WTC11 (cell line): Measurements from ENCODE around the gene F5. TPM values are rescaled to one million over a fixed set of nuclear protein-coding genes. Genes with fewer than 3 reads are reported as not detected.

ENCODE experiments used
- ATAC-seq: fragments of 200-7000 bp; cut with Tn5 transposase; 2 replicates; pipeline ENCODE4 v1.10.0; 2021; ENCODE audit warnings: mild to moderate bottlenecking, moderate library complexity
- CTCF ChIA-PET: fragments of 300-600 bp; sonication (Branson Sonifier 250); formaldehyde crosslinking; loops from one replicate; lab custom pipeline; 2021; ENCODE audit warnings: antibody characterized with exemption; lab: Charles Lee
- POLR2A ChIA-PET: fragments of 350-600 bp; sonication (Branson Sonifier 250); formaldehyde crosslinking; loops from one replicate; lab custom pipeline; 2021; ENCODE audit warnings: antibody characterized with exemption; lab: Charles Lee
- DNase-seq: peaks from one replicate; pipeline ENCODE4 v3.0.0; 2021; ENCODE audit warnings: low spot score
- H3K27ac Mint-ChIP-seq: 2 replicates; pipeline ENCODE4 v1.8.0; 2021; ENCODE audit warnings: mixed read lengths
- H3K27me3 Mint-ChIP-seq: 2 replicates; pipeline ENCODE4 v1.8.0; 2021; ENCODE audit warnings: low read depth, mild to moderate bottlenecking, moderate library complexity, mixed read lengths
- H3K36me3 Mint-ChIP-seq: 2 replicates; pipeline ENCODE4 v1.8.0; 2021; ENCODE audit warnings: mixed read lengths
- H3K4me1 Mint-ChIP-seq: 2 replicates; pipeline ENCODE4 v1.8.0; 2022; ENCODE audit warnings: mixed read lengths
- H3K4me3 Mint-ChIP-seq: 2 replicates; pipeline ENCODE4 v1.8.0; 2021; ENCODE audit warnings: mild to moderate bottlenecking, moderate library complexity, mixed read lengths
- H3K9me3 Mint-ChIP-seq: 2 replicates; pipeline ENCODE4 v1.8.0; 2021; ENCODE audit warnings: mixed read lengths
- ATF1 ChIP-seq: sonication (generic); formaldehyde crosslinking; IDR thresholded peaks from 2 replicates; pipeline ENCODE4 v1.8.1; 2023; ENCODE audit warnings: mild to moderate bottlenecking, moderate library complexity, missing genetic modification reagents
- EMX1 ChIP-seq: fragments of 250-450 bp; sonication (Bioruptor Pico); IDR thresholded peaks from 2 replicates; pipeline ENCODE4 v1.8.0; 2021; ENCODE audit warnings: mild to moderate bottlenecking
- FOXJ3 ChIP-seq: sonication (generic); formaldehyde crosslinking; IDR thresholded peaks from 2 replicates; pipeline ENCODE4 v1.9.0; 2021; ENCODE audit warnings: missing genetic modification reagents, mild to moderate bottlenecking, borderline replicate concordance
- GRHL2 ChIP-seq: fragments of 250-450 bp; sonication (Bioruptor Pico); IDR thresholded peaks from 2 replicates; pipeline ENCODE4 v1.8.0; 2022; ENCODE audit warnings: mild to moderate bottlenecking, moderate library complexity; ENCODE audit not compliant: insufficient replicate concordance, severe bottlenecking
- JAZF1 ChIP-seq: fragments of 250-450 bp; sonication (Bioruptor Pico); IDR thresholded peaks from 2 replicates; pipeline ENCODE4 v1.9.0; 2021; ENCODE audit warnings: moderate library complexity, mild to moderate bottlenecking, inconsistent platforms
- MYBL2 ChIP-seq: sonication (generic); formaldehyde crosslinking; IDR thresholded peaks from 2 replicates; pipeline ENCODE4 v1.8.1; 2023; ENCODE audit warnings: mild to moderate bottlenecking, moderate library complexity, missing genetic modification reagents
- PRRX2 ChIP-seq: fragments of 250-450 bp; sonication (Bioruptor Pico); IDR thresholded peaks from 2 replicates; pipeline ENCODE4 v1.8.0; 2021; ENCODE audit warnings: mild to moderate bottlenecking
- SOX15 ChIP-seq: fragments of 250-450 bp; sonication (Bioruptor Pico); IDR thresholded peaks from 2 replicates; pipeline ENCODE4 v1.9.0; 2021; ENCODE audit warnings: mild to moderate bottlenecking
- TP53 ChIP-seq: sonication (generic); formaldehyde crosslinking; IDR thresholded peaks from 2 replicates; pipeline ENCODE4 v1.8.1; 2023; ENCODE audit warnings: mild to moderate bottlenecking, missing genetic modification reagents
- ZNF263 ChIP-seq: sonication (generic); formaldehyde crosslinking; IDR thresholded peaks from 2 replicates; pipeline ENCODE4 v1.8.1; 2022; ENCODE audit warnings: low read depth, mild to moderate bottlenecking, moderate library complexity, missing genetic modification reagents
- ZNF317 ChIP-seq: sonication (generic); formaldehyde crosslinking; IDR thresholded peaks from 2 replicates; pipeline ENCODE4 v1.8.1; 2023; ENCODE audit warnings: low read depth, mild to moderate bottlenecking, moderate library complexity, missing genetic modification reagents, borderline replicate concordance
- ZNF396 ChIP-seq: fragments of 250-450 bp; sonication (Bioruptor Pico); IDR thresholded peaks from 2 replicates; pipeline ENCODE4 v1.8.0; 2021; ENCODE audit warnings: mild to moderate bottlenecking, moderate library complexity, borderline replicate concordance
- total RNA-seq: library from RNA; stranded (reverse); gene quantifications from 3 replicates; pipeline ENCODE4 v1.2.3, GENCODE V29; 2021
- TF ChIP-seq, protein P1 (sequence below): sonication (generic); formaldehyde crosslinking; IDR thresholded peaks from 2 replicates; pipeline ENCODE4 v1.8.1; 2023; ENCODE audit warnings: mild to moderate bottlenecking, moderate library complexity, missing genetic modification reagents
- TF ChIP-seq, protein P2 (sequence below): sonication (generic); formaldehyde crosslinking; conservative IDR thresholded peaks from 2 replicates; pipeline ENCODE4 v1.8.1; 2022; ENCODE audit warnings: mild to moderate bottlenecking, missing genetic modification reagents
- TF ChIP-seq, protein P3 (sequence below): fragments of 250-450 bp; sonication (Bioruptor Pico); IDR thresholded peaks from 2 replicates; pipeline ENCODE4 v1.9.0; 2021; ENCODE audit warnings: mild to moderate bottlenecking
- TF ChIP-seq, protein P4 (sequence below): sonication (generic); formaldehyde crosslinking; IDR thresholded peaks from 2 replicates; pipeline ENCODE4 v1.8.1; 2022; ENCODE audit warnings: mild to moderate bottlenecking, moderate library complexity, missing genetic modification reagents
- TF ChIP-seq, protein P5 (sequence below): sonication (generic); formaldehyde crosslinking; IDR thresholded peaks from 2 replicates; pipeline ENCODE4 v1.8.0; 2022; ENCODE audit warnings: missing genetic modification reagents
- TF ChIP-seq, protein P6 (sequence below): sonication (generic); formaldehyde crosslinking; conservative IDR thresholded peaks from 2 replicates; pipeline ENCODE4 v1.8.1; 2023; ENCODE audit warnings: mild to moderate bottlenecking, low read depth, missing genetic modification reagents, moderate library complexity

Gene F5
- total RNA-seq, 1 experiment from 2014 or later, result 0.20 TPM

DNA sequence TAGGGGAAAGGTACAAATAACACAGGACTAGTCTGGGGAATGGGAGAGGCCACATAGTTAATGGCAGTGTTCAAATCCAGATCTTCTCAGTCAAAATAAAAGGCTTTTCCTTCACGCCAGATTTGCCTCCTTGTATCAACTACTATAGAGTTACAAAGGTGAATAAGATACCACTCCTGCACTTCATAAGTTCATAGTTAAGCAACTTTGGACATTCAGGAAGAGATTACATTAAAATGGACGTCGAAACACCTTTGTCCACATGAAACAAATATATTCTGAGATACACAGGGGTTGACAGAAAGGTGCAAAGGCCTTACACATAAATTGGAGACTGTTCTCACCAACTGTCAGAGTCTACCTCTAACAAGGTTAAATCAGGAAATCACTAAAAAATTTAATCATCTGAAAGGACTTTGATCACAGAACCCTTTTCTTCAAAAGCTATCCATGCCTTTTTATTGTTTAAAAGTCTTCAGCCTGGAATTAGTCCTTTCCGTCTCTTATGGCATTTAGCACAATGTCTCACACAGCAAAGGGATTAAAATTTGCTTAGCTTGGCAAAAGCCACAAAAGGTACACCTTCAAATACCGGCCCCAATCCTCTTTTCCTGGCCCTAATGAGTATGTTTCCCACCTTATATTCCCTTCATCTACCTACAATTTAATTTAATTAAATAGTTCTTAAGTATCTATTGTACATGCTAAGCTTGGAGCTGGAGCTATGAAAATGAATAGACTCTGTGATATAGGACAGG, 8.1 kb downstream of the F5 start:
- Mint-ChIP-seq H3K4me1 (no peaks in the 10 kb centered on the region), H3K4me3 (no peak overlapping the region), H3K27ac (no peak overlapping the region), H3K36me3 (no peaks in the 10 kb centered on the region), H3K27me3 (no peaks in the 10 kb centered on the region; the same call in 1 of the 2 replicates), H3K9me3 (no peaks in the 10 kb centered on the region)
- ATAC-seq (no peak), DNase-seq (no peak)
- POLR2A ChIA-PET, result no interaction called here
- CTCF ChIA-PET, result no interaction called here
- TF ChIP-seq ZNF317 (no peak), FOXJ3 (CRISPR knock-in tag) (no peak), EMX1 (CRISPR knock-in tag) (no peak), GRHL2 (CRISPR knock-in tag) (no peak), ZNF396 (no peak), ATF1 (no peak), JAZF1 (no peak), SOX15 (CRISPR knock-in tag) (no peak)

DNA sequence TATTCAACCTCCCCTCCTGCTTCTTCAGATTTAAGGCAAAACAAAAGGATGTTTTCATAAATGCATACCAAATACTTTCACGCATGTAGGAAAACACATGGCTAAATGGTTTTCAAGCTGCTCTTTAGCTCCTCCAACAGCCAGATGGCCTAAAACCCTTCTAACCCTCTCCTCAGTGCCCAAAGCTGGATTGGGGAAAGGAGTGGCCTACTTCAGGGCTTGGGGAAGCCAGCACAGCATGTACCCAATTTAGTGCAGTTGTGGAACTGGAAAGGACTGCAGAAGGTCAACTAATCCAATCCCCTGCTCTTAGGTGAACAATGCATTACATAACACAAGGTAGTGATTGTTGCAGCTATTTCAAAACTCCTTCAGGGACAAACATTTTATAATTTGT, 9.3 kb downstream of the F5 start:
- H3K27ac Mint-ChIP-seq, result no peak overlapping the region
- TF ChIP-seq, protein P1, sequence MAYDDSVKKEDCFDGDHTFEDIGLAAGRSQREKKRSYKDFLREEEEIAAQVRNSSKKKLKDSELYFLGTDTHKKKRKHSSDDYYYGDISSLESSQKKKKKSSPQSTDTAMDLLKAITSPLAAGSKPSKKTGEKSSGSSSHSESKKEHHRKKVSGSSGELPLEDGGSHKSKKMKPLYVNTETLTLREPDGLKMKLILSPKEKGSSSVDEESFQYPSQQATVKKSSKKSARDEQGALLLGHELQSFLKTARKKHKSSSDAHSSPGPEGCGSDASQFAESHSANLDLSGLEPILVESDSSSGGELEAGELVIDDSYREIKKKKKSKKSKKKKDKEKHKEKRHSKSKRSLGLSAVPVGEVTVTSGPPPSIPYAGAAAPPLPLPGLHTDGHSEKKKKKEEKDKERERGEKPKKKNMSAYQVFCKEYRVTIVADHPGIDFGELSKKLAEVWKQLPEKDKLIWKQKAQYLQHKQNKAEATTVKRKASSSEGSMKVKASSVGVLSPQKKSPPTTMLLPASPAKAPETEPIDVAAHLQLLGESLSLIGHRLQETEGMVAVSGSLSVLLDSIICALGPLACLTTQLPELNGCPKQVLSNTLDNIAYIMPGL (CRISPR knock-in tag), result no peak
- TF ChIP-seq, protein P2, sequence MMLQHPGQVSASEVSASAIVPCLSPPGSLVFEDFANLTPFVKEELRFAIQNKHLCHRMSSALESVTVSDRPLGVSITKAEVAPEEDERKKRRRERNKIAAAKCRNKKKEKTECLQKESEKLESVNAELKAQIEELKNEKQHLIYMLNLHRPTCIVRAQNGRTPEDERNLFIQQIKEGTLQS (CRISPR knock-in tag), result no peak
- no peak for TF ChIP-seq ZNF263 (CRISPR knock-in tag)
- TF ChIP-seq, all 79 proteins: peak for 0
- Mint-ChIP-seq H3K36me3 (no peaks in the 10 kb centered on the region), H3K4me1 (no peaks in the 10 kb centered on the region), H3K4me3 (no peak overlapping the region), H3K9me3 (no peaks in the 10 kb centered on the region), H3K27me3 (no peaks in the 10 kb centered on the region; the same call in 1 of the 2 replicates)
- DNase-seq (no peak), ATAC-seq (no peak)
- CTCF ChIA-PET, result interaction anchor here (2.0 kb wide), 1 partner anchor 10 kb away, joined by 7 read pairs; the partner anchor contains the start of gene F5
- POLR2A ChIA-PET, result interaction anchor here (1.4 kb wide), 1 partner anchor 9 kb away, joined by 4 read pairs; the partner anchor contains the start of gene F5

DNA sequence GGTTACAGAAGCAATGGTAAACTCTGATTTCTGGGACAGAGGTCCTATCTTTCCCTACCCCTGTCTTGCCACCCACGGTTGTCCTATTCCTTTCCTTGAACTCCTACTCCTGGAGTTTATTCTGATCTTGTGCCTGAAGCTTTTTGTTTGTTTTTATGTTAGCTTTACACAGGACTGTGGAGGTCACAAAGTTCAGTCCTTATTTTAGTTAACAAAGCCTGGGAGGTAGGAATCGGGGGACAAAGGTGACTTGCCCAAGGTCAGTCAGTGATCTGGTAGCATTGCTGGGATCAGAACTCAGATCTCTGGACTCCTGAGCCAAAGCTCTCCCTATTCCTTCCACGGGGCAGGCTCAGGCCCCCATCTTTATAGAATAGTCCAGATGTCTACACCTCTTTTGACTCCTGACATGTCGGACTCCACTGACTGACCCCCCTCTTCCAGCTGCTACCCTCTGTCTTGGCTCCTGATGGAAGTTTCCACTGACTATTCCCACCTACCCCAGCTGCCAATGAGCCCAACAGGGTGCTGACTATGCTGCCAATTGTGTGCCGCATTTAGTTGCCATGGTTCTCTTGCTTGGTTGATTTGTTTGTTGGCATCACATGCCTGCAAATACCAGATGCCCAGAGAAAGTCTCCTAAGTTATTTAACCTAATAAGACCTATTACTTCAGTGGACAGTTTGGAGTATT, 9.9 kb downstream of the F5 start:
- no peak for DNase-seq
- no peaks in the 10 kb centered on the region for H3K4me1 Mint-ChIP-seq
- ChIA-PET POLR2A (interaction anchor here (1.4 kb wide), 1 partner anchor 10 kb away, joined by 4 read pairs; the partner anchor contains the start of gene F5), CTCF (interaction anchor here (2.0 kb wide), 1 partner anchor 10 kb away, joined by 7 read pairs; the partner anchor contains the start of gene F5)
- no peaks in the 10 kb centered on the region for H3K9me3 Mint-ChIP-seq
- H3K36me3 Mint-ChIP-seq, result no peaks in the 10 kb centered on the region
- no peak for ATAC-seq
- H3K27me3 Mint-ChIP-seq, result no peaks in the 10 kb centered on the region; the same call in 1 of the 2 replicates
- H3K27ac Mint-ChIP-seq, result no peak overlapping the region
- no peak overlapping the region for H3K4me3 Mint-ChIP-seq
- TF ChIP-seq TP53 (CRISPR knock-in tag) (no peak), PRRX2 (CRISPR knock-in tag) (no peak), ZNF317 (no peak), MYBL2 (no peak)
- TF ChIP-seq, protein P3, sequence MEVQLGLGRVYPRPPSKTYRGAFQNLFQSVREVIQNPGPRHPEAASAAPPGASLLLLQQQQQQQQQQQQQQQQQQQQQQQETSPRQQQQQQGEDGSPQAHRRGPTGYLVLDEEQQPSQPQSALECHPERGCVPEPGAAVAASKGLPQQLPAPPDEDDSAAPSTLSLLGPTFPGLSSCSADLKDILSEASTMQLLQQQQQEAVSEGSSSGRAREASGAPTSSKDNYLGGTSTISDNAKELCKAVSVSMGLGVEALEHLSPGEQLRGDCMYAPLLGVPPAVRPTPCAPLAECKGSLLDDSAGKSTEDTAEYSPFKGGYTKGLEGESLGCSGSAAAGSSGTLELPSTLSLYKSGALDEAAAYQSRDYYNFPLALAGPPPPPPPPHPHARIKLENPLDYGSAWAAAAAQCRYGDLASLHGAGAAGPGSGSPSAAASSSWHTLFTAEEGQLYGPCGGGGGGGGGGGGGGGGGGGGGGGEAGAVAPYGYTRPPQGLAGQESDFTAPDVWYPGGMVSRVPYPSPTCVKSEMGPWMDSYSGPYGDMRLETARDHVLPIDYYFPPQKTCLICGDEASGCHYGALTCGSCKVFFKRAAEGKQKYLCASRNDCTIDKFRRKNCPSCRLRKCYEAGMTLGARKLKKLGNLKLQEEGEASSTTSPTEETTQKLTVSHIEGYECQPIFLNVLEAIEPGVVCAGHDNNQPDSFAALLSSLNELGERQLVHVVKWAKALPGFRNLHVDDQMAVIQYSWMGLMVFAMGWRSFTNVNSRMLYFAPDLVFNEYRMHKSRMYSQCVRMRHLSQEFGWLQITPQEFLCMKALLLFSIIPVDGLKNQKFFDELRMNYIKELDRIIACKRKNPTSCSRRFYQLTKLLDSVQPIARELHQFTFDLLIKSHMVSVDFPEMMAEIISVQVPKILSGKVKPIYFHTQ, result no peak
- TF ChIP-seq, protein P4, sequence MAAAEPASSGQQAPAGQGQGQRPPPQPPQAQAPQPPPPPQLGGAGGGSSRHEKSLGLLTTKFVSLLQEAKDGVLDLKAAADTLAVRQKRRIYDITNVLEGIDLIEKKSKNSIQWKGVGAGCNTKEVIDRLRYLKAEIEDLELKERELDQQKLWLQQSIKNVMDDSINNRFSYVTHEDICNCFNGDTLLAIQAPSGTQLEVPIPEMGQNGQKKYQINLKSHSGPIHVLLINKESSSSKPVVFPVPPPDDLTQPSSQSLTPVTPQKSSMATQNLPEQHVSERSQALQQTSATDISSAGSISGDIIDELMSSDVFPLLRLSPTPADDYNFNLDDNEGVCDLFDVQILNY (CRISPR knock-in tag), result no peak
- TF ChIP-seq, protein P5, sequence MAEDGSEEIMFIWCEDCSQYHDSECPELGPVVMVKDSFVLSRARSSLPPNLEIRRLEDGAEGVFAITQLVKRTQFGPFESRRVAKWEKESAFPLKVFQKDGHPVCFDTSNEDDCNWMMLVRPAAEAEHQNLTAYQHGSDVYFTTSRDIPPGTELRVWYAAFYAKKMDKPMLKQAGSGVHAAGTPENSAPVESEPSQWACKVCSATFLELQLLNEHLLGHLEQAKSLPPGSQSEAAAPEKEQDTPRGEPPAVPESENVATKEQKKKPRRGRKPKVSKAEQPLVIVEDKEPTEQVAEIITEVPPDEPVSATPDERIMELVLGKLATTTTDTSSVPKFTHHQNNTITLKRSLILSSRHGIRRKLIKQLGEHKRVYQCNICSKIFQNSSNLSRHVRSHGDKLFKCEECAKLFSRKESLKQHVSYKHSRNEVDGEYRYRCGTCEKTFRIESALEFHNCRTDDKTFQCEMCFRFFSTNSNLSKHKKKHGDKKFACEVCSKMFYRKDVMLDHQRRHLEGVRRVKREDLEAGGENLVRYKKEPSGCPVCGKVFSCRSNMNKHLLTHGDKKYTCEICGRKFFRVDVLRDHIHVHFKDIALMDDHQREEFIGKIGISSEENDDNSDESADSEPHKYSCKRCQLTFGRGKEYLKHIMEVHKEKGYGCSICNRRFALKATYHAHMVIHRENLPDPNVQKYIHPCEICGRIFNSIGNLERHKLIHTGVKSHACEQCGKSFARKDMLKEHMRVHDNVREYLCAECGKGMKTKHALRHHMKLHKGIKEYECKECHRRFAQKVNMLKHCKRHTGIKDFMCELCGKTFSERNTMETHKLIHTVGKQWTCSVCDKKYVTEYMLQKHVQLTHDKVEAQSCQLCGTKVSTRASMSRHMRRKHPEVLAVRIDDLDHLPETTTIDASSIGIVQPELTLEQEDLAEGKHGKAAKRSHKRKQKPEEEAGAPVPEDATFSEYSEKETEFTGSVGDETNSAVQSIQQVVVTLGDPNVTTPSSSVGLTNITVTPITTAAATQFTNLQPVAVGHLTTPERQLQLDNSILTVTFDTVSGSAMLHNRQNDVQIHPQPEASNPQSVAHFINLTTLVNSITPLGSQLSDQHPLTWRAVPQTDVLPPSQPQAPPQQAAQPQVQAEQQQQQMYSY (CRISPR knock-in tag), result no peak
- TF ChIP-seq, protein P6, sequence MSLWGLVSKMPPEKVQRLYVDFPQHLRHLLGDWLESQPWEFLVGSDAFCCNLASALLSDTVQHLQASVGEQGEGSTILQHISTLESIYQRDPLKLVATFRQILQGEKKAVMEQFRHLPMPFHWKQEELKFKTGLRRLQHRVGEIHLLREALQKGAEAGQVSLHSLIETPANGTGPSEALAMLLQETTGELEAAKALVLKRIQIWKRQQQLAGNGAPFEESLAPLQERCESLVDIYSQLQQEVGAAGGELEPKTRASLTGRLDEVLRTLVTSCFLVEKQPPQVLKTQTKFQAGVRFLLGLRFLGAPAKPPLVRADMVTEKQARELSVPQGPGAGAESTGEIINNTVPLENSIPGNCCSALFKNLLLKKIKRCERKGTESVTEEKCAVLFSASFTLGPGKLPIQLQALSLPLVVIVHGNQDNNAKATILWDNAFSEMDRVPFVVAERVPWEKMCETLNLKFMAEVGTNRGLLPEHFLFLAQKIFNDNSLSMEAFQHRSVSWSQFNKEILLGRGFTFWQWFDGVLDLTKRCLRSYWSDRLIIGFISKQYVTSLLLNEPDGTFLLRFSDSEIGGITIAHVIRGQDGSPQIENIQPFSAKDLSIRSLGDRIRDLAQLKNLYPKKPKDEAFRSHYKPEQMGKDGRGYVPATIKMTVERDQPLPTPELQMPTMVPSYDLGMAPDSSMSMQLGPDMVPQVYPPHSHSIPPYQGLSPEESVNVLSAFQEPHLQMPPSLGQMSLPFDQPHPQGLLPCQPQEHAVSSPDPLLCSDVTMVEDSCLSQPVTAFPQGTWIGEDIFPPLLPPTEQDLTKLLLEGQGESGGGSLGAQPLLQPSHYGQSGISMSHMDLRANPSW (CRISPR knock-in tag), result no peak
